Endodermal cell (in vitro differentiated cells): Measurements from ENCODE around the gene PSMB2. TPM values are rescaled to one million over a fixed set of nuclear protein-coding genes. Genes with fewer than 3 reads are reported as not detected.

ENCODE experiments used
- DNase-seq: peaks from one replicate; pipeline ENCODE4 v3.0.0-alpha.2; 2017
- H3K27ac ChIP-seq: 2 replicates; pipeline ENCODE4 v1.5.1; 2013; ENCODE audit warnings: mild to moderate bottlenecking, low read depth, low read length, moderate library complexity
- H3K27me3 ChIP-seq: 2 replicates; pipeline ENCODE4 v1.6.1; 2013; ENCODE audit warnings: mild to moderate bottlenecking, low read length, moderate library complexity; ENCODE audit not compliant: insufficient read depth, control insufficient read depth, poor library complexity, severe bottlenecking
- H3K36me3 ChIP-seq: 2 replicates; pipeline ENCODE4 v1.7.0; 2013; ENCODE audit warnings: mild to moderate bottlenecking, low read length, moderate library complexity; ENCODE audit not compliant: control insufficient read depth, insufficient read depth
- H3K4me1 ChIP-seq: one replicate; pipeline ENCODE4 v1.7.0; 2013; ENCODE audit warnings: low read length; ENCODE audit not compliant: control insufficient read depth, insufficient read depth
- H3K4me3 ChIP-seq: 2 replicates; pipeline ENCODE4 v1.5.1; 2013; ENCODE audit warnings: mild to moderate bottlenecking, low read length, moderate library complexity
- H3K9ac ChIP-seq: 2 replicates; pipeline ENCODE4 v1.6.1; 2013; ENCODE audit warnings: mild to moderate bottlenecking, low read length, moderate library complexity; ENCODE audit not compliant: poor library complexity, severe bottlenecking; ENCODE audit errors: extremely low read depth
- H3K9me3 ChIP-seq: 2 replicates; pipeline ENCODE4 v1.6.1; 2013; ENCODE audit warnings: mild to moderate bottlenecking, low read length, moderate library complexity; ENCODE audit not compliant: control insufficient read depth
- H3K27ac Mint-ChIP-seq: 2 replicates; pipeline ENCODE4 v1.8.0; 2020; ENCODE audit warnings: mixed read lengths
- H3K27me3 Mint-ChIP-seq: 2 replicates; pipeline ENCODE4 v1.8.0; 2021; ENCODE audit warnings: mild to moderate bottlenecking, mixed read lengths; ENCODE audit not compliant: insufficient read depth
- H3K36me3 Mint-ChIP-seq: 2 replicates; pipeline ENCODE4 v1.8.0; 2020; ENCODE audit warnings: low read depth, mixed read lengths
- H3K4me1 Mint-ChIP-seq: 2 replicates; pipeline ENCODE4 v1.8.0; 2020; ENCODE audit warnings: mixed read lengths
- H3K4me3 Mint-ChIP-seq: 2 replicates; pipeline ENCODE4 v1.8.0; 2020; ENCODE audit warnings: mild to moderate bottlenecking, moderate library complexity, mixed read lengths
- H3K9me3 Mint-ChIP-seq: 2 replicates; pipeline ENCODE4 v1.8.0; 2020; ENCODE audit warnings: mild to moderate bottlenecking, mixed read lengths
- CTCF ChIP-seq: fragments of 200-600 bp; sonication (generic); conservative IDR thresholded peaks from 2 replicates; pipeline ENCODE4 v1.5.0; 2021; ENCODE audit warnings: antibody characterized with exemption, mild to moderate bottlenecking
- WGBS, 2 experiments: methylation state at CpG; one replicate each; pipeline versions ENCODE4 v1.1.5 to v1.1.7; 2013; ENCODE audit warnings: missing lambda C conversion rate in 2 of 2, mixed read lengths in 1 of 2; ENCODE audit not compliant: insufficient coverage in 1 of 2, insufficient read length in 1 of 2; 5-methylcytosine and 5-hydroxymethylcytosine counted together
- total RNA-seq, 2 donors: library from RNA; stranded (reverse); fragmentation: NEBNext Ultra II Directional in 1 of 2; extraction: Animal tissue kit (Norgen Biotek cat#: 25700) in 1 of 2; gene quantifications; 2 replicates in 1 of 2; 3 replicates in 1 of 2; pipeline ENCODE4 v1.2.1, GENCODE V29; 2021

PSMB2 gene
- total RNA-seq, 2 donors from 2014 or later = 66.0 to 71.3 TPM

GRCh38 chr1:35567947-35568558 is 73.3 kb downstream of the PSMB2 start:
- peaks cover 5% of the 10 kb centered on the region for H3K4me1 Mint-ChIP-seq
- H3K27ac Mint-ChIP-seq = no peak overlapping the region

GRCh38 chr1:35565742-35566133 is 75.6 kb downstream of the PSMB2 start:
- WGBS, 2 experiments = 86 to 92% methylated on average over 4 to 11 of the region's 11 CpGs
- Histone ChIP-seq H3K4me1 (peaks cover 4% of the 10 kb centered on the region), H3K9ac (no peak overlapping the region), H3K4me3 (no peak overlapping the region), H3K27ac (no peak overlapping the region), H3K9me3 (no peaks in the 10 kb centered on the region), H3K27me3 (peaks cover 12% of the 10 kb centered on the region), H3K36me3 (peaks cover 17% of the 10 kb centered on the region)
- Mint-ChIP-seq H3K9me3 (no peaks in the 10 kb centered on the region), H3K27ac (no peak overlapping the region), H3K4me1 (peaks cover 7% of the 10 kb centered on the region), H3K36me3 (peaks cover 28% of the 10 kb centered on the region), H3K4me3 (no peak overlapping the region), H3K27me3 (peaks cover 26% of the 10 kb centered on the region)
- peak; percentile 30 for DNase-seq
- no peak for TF ChIP-seq CTCF

More at GRCh38 chr1:35567947-35568558, 73.3 kb downstream of the PSMB2 start:
- Histone ChIP-seq H3K9ac (no peak overlapping the region), H3K9me3 (no peaks in the 10 kb centered on the region), H3K4me3 (no peak overlapping the region), H3K27ac (no peak overlapping the region), H3K27me3 (peaks cover 35% of the 10 kb centered on the region), H3K36me3 (peaks cover 4% of the 10 kb centered on the region), H3K4me1 (peaks cover 4% of the 10 kb centered on the region)
- DNase-seq = no peak
- no peak overlapping the region for H3K4me3 Mint-ChIP-seq
- no peaks in the 10 kb centered on the region for H3K9me3 Mint-ChIP-seq
- TF ChIP-seq CTCF = no peak
- H3K27me3 Mint-ChIP-seq = peaks cover 50% of the 10 kb centered on the region
- H3K36me3 Mint-ChIP-seq = peaks cover 14% of the 10 kb centered on the region
- 62 to 66% methylated on average over 9 of the region's 9 CpGs for WGBS, 2 experiments

DNA sequence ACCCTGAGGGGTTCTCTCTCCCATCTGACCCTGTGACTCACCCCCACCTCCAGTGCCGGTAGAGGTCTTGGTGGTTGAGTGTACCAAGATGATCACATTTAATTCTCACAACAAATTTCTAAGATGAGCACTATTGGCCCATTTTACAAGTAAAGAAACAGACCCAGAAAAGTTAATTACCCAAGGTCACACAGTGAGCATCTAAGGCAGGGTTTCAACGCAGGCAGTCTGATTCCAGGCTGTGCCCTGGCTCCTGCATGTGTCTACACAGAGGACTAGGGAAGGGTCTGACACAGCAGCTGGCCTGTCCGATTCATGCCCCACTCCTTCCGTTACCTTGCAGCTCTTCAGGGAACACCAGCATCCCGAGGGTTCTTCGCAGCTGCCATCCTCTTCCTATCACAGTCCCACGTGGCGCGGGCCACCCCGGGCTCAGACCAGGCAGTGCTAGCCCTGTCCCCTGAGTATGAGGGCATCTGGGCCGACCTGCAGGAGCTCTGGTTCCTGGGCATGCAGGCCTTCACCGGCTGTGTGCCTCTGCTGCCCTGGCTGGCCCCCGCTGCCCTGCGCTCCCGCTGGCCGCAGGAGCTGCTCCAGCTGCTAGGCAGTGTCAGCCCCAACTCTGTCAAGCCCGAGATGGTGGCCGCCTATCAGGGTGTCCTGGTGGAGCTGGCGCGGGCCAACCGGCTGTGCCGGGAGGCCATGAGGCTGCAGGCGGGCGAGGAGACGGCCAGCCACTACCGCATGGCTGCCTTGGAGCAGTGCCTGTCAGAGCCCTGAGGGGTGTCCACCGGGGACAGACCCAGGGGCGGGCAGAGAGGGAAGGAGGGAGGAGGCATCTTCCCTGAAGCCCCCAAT is 76.2 kb downstream of the PSMB2 start:
- DNase-seq = no peak
- Histone ChIP-seq H3K27me3 (peaks cover 6% of the 10 kb centered on the region), H3K9ac (no peak overlapping the region), H3K27ac (no peak overlapping the region), H3K36me3 (peaks cover 19% of the 10 kb centered on the region), H3K4me1 (peaks cover 4% of the 10 kb centered on the region), H3K9me3 (no peaks in the 10 kb centered on the region), H3K4me3 (no peak overlapping the region)
- TF ChIP-seq CTCF = peak; percentile 10
- WGBS, 2 experiments = 92 to 97% methylated on average over 17 to 28 of the region's 28 CpGs
- Mint-ChIP-seq H3K4me1 (peaks cover 7% of the 10 kb centered on the region), H3K27ac (peak overlapping the region; percentile 68), H3K4me3 (no peak overlapping the region), H3K36me3 (peaks cover 28% of the 10 kb centered on the region), H3K27me3 (peaks cover 20% of the 10 kb centered on the region), H3K9me3 (no peaks in the 10 kb centered on the region)
